Measurements from ENCODE around the gene GPX8. TPM values are rescaled to one million over a fixed set of nuclear protein-coding genes. Genes with fewer than 3 reads are reported as not detected.

The GPX8 gene
- total RNA-seq, 1 donor, result 143 TPM

- H3K9me3 ChIP-seq (ENCODE audit: low read depth, low read length), result no peaks in the 10 kb centered on the region
- H3K4me2 ChIP-seq (ENCODE audit: insufficient read depth, low read length), result no peak overlapping the region
- no peak for TF ChIP-seq CTCF (IDR thresholded peaks at IDR 0.05; ENCODE audit: extremely low read depth, low read depth, low read length)
- no peaks in the 10 kb centered on the region for H3K4me1 ChIP-seq (ENCODE audit: insufficient read depth, low read length)
- H3K36me3 ChIP-seq (ENCODE audit: insufficient read depth, low read length), result no peaks in the 10 kb centered on the region
- H2AFZ ChIP-seq (ENCODE audit: low read length), result no peak overlapping the region
- H4K20me1 ChIP-seq (ENCODE audit: insufficient read depth, low read length), result no peaks in the 10 kb centered on the region
- no peak overlapping the region for H3K27ac ChIP-seq (ENCODE audit: low read depth, low read length)
- no peaks in the 10 kb centered on the region for H3K79me2 ChIP-seq (ENCODE audit: insufficient read depth, low read length)
- H3K4me3 ChIP-seq (ENCODE audit: insufficient read depth, low read length), result no peak overlapping the region
- DNase-seq (ENCODE audit: insufficient read length, low spot score, missing footprints), result no peak
- H3K27me3 ChIP-seq (ENCODE audit: insufficient read depth, low read length), result peaks cover 6% of the 10 kb centered on the region
These were observed 17.9 kb upstream of the GPX8 start for GRCh38 chr5:55141945-55142690.

- no peak overlapping the region for H2AFZ ChIP-seq (ENCODE audit: low read length)
- no peak for DNase-seq (ENCODE audit: insufficient read length, low spot score, missing footprints)
- no peak overlapping the region for H3K27ac ChIP-seq (ENCODE audit: low read depth, low read length)
- TF ChIP-seq CTCF (IDR thresholded peaks at IDR 0.05; ENCODE audit: extremely low read depth, low read depth, low read length), result no peak
- no peak overlapping the region for H3K4me3 ChIP-seq (ENCODE audit: insufficient read depth, low read length)
- H3K4me1 ChIP-seq (ENCODE audit: insufficient read depth, low read length), result no peaks in the 10 kb centered on the region
- H3K27me3 ChIP-seq (ENCODE audit: insufficient read depth, low read length), result peaks cover 6% of the 10 kb centered on the region
- H3K79me2 ChIP-seq (ENCODE audit: insufficient read depth, low read length), result no peaks in the 10 kb centered on the region
- no peaks in the 10 kb centered on the region for H4K20me1 ChIP-seq (ENCODE audit: insufficient read depth, low read length)
- H3K4me2 ChIP-seq (ENCODE audit: insufficient read depth, low read length), result no peak overlapping the region
- H3K9me3 ChIP-seq (ENCODE audit: low read depth, low read length), result no peaks in the 10 kb centered on the region
- no peaks in the 10 kb centered on the region for H3K36me3 ChIP-seq (ENCODE audit: insufficient read depth, low read length)
These were observed 16.3 kb upstream of the GPX8 start for GRCh38 chr5:55143624-55144023.

GRCh38 chr5:55146080-55146479 is 13.9 kb upstream of the GPX8 start:
- Histone ChIP-seq H3K79me2 (ENCODE audit: insufficient read depth, low read length) (no peaks in the 10 kb centered on the region), H3K4me3 (ENCODE audit: insufficient read depth, low read length) (no peak overlapping the region), H3K36me3 (ENCODE audit: insufficient read depth, low read length) (no peaks in the 10 kb centered on the region), H3K27me3 (ENCODE audit: insufficient read depth, low read length) (peaks cover 6% of the 10 kb centered on the region), H2AFZ (ENCODE audit: low read length) (no peak overlapping the region), H4K20me1 (ENCODE audit: insufficient read depth, low read length) (no peaks in the 10 kb centered on the region), H3K4me2 (ENCODE audit: insufficient read depth, low read length) (peak overlapping the region; percentile 54), H3K9me3 (ENCODE audit: low read depth, low read length) (no peaks in the 10 kb centered on the region), H3K27ac (ENCODE audit: low read depth, low read length) (no peak overlapping the region), H3K4me1 (ENCODE audit: insufficient read depth, low read length) (no peaks in the 10 kb centered on the region)
- TF ChIP-seq CTCF (IDR thresholded peaks at IDR 0.05; ENCODE audit: extremely low read depth, low read depth, low read length), result no peak
- DNase-seq (ENCODE audit: insufficient read length, low spot score, missing footprints), result no peak

- peak overlapping the region; percentile 67 for H2AFZ ChIP-seq (ENCODE audit: low read length)
- no peaks in the 10 kb centered on the region for H3K4me1 ChIP-seq (ENCODE audit: insufficient read depth, low read length)
- H3K9me3 ChIP-seq (ENCODE audit: low read depth, low read length), result no peaks in the 10 kb centered on the region
- no peak overlapping the region for H3K27ac ChIP-seq (ENCODE audit: low read depth, low read length)
- H4K20me1 ChIP-seq (ENCODE audit: insufficient read depth, low read length), result no peaks in the 10 kb centered on the region
- TF ChIP-seq CTCF (IDR thresholded peaks at IDR 0.05; ENCODE audit: extremely low read depth, low read depth, low read length), result peak; percentile 93
- H3K36me3 ChIP-seq (ENCODE audit: insufficient read depth, low read length), result no peaks in the 10 kb centered on the region
- H3K27me3 ChIP-seq (ENCODE audit: insufficient read depth, low read length), result peaks cover 6% of the 10 kb centered on the region
- no peak overlapping the region for H3K4me3 ChIP-seq (ENCODE audit: insufficient read depth, low read length)
- no peaks in the 10 kb centered on the region for H3K79me2 ChIP-seq (ENCODE audit: insufficient read depth, low read length)
- DNase-seq (ENCODE audit: insufficient read length, low spot score, missing footprints), result peak; percentile 79
- peak overlapping the region; percentile 54 for H3K4me2 ChIP-seq (ENCODE audit: insufficient read depth, low read length)
These were observed 13.3 kb upstream of the GPX8 start for GRCh38 chr5:55146543-55147151.
